ENCODE measurements around the gene GAGE2A. TPM values are rescaled to one million over a fixed set of nuclear protein-coding genes. Genes with fewer than 3 reads are reported as not detected.

Gene GAGE2A
- total RNA-seq, 1 donor, result not detected

GRCh38 chrX:49644991-49645637, 55.8 kb downstream of the GAGE2A start:
- Histone ChIP-seq H3K9me3 (ENCODE audit: low read depth, low read length) (no peaks in the 10 kb centered on the region), H3K27me3 (ENCODE audit: insufficient read depth, low read length) (no peaks in the 10 kb centered on the region), H3K4me1 (ENCODE audit: insufficient read depth, low read length) (no peaks in the 10 kb centered on the region), H3K4me3 (ENCODE audit: low read length) (no peak overlapping the region)

Other genes with a start within 250 kb of the GAGE2A start
- not detected for gene GAGE12C, start 57.3 kb upstream of the GAGE2A start, total RNA-seq
- not detected for gene GAGE12D, start 47.8 kb upstream of the GAGE2A start, total RNA-seq
- gene GAGE12E, start 38.2 kb upstream of the GAGE2A start, total RNA-seq, result not detected
- not detected for gene GAGE12F, start 28.7 kb upstream of the GAGE2A start, total RNA-seq
- gene GAGE12G, start 19.1 kb upstream of the GAGE2A start, total RNA-seq, result not detected
- gene GAGE12H, start 9.5 kb upstream of the GAGE2A start, total RNA-seq, result not detected
- 0.10 TPM for gene GAGE1, start 9.5 kb downstream of the GAGE2A start, total RNA-seq
- not detected for gene PAGE1, start 106.5 kb downstream of the GAGE2A start, total RNA-seq
- not detected for gene PAGE4, start 239.8 kb downstream of the GAGE2A start, total RNA-seq